GM12864 (cell line): Measurements from ENCODE around the gene TTLL13.

Experiments used
- DNase-seq: peaks from one replicate; pipeline ENCODE4 v3.0.0-alpha.2; 2011; ENCODE audit warnings: low read depth
- H3K4me3 ChIP-seq: 2 replicates; pipeline ENCODE4 v1.5.1; 2011; ENCODE audit warnings: mild to moderate bottlenecking, low read depth, low read length, control low read depth
- TF ChIP-seq, protein P1 (sequence below): IDR thresholded peaks from 2 replicates; pipeline ENCODE4 v1.5.1; 2011; ENCODE audit warnings: low read depth, mild to moderate bottlenecking, moderate library complexity, low read length, control low read depth, inconsistent platforms; ENCODE audit errors: missing control alignments

TTLL13 gene

DNA sequence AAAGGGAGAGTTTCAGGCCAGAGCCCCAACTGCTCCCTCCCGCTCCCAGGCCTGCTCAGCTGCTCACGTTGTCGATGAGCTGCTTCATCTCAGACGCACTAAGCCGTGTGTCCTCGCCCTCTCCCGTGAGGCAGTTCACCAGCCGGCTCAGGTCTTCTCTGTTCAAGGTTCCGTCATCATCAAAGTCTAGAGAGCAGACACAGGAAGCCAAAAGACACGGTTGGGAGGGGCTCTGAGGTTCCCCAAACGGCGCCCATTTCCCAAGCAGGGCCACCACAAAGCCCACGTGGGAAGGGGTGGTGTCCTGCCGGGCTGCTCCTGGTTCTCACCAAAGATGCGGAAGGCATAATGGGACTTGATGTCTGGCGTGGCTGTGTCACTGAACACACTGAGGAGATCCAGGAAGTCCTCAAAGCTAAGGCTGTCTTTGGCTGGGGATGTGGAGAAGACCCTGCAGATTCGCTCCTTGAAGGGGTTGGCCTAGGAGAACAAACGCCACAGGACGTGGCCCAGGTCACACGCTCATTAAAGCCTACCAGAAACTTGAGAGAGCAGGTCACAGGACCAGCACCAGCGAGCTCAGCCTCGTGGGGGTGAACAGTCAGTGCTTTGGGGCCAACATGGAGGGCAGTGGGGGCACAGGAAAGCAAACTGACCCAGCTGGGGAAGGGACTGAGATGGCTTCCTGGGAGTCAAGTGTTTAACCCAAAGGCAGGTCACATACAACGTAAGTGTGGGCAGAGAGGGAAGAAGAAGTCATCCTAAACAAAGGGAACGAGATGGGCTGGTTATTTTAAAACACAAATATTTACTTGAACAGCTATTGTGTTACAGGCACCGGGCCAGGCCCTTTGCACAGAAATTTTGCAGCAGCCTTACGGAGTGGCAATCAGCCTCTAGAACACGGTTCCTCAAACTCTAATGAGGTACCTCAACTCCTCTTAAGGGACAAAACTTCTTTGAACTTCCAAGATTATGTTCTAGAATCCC, 18.0 kb upstream of the TTLL13 start:
- TF ChIP-seq, protein P1, sequence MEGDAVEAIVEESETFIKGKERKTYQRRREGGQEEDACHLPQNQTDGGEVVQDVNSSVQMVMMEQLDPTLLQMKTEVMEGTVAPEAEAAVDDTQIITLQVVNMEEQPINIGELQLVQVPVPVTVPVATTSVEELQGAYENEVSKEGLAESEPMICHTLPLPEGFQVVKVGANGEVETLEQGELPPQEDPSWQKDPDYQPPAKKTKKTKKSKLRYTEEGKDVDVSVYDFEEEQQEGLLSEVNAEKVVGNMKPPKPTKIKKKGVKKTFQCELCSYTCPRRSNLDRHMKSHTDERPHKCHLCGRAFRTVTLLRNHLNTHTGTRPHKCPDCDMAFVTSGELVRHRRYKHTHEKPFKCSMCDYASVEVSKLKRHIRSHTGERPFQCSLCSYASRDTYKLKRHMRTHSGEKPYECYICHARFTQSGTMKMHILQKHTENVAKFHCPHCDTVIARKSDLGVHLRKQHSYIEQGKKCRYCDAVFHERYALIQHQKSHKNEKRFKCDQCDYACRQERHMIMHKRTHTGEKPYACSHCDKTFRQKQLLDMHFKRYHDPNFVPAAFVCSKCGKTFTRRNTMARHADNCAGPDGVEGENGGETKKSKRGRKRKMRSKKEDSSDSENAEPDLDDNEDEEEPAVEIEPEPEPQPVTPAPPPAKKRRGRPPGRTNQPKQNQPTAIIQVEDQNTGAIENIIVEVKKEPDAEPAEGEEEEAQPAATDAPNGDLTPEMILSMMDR, result no peak
- DNase-seq, result no peak

DNA sequence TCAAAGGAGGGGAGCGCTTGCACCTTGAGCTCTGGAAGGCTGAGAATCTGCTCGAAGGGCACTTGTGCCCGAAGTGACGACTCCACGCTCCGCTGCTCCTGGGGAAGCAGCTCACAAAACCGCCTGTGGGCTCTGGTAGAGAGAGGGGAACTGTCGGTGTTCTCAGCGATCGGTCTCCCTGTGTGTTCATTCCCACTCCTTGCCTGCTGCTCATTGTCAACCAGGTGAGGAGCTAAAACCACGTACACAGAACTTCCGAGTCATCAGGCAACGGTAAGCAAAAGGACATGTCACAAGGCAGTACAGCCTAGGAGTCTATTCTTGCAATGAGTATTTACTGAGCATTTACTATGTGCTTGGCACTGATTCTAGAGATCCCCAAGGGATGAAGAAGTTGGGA, 17.2 kb upstream of the TTLL13 start:
- TF ChIP-seq, protein P1, result no peak
- DNase-seq, result no peak
- peak overlapping the region; percentile 90 for H3K4me3 ChIP-seq

More for the DNA sequence above, 18.0 kb upstream of the TTLL13 start:
- peak overlapping the region; percentile 90 for H3K4me3 ChIP-seq

DNA sequence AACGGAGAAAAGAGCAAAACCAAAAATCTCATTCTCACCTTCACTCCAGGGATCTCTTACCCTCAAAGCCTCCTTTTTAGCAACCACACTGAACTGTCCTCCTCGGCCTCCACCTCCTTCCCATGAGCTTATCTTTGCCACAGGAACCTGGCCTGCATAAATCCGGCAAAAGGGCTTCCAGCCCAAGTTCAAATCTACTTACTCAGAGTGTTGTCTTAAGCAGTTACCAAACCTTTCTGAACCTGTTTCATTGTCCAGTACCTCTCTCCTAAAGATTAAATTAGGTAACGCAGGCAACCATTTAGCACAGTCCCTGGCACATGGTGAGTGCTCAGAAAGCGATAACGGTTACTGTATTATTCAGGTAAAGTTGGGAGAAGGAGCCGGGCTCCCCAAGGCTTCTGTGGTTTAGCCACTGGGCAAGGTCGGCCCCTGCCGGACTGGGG, 16.4 kb upstream of the TTLL13 start:
- no peak for DNase-seq

DNA sequence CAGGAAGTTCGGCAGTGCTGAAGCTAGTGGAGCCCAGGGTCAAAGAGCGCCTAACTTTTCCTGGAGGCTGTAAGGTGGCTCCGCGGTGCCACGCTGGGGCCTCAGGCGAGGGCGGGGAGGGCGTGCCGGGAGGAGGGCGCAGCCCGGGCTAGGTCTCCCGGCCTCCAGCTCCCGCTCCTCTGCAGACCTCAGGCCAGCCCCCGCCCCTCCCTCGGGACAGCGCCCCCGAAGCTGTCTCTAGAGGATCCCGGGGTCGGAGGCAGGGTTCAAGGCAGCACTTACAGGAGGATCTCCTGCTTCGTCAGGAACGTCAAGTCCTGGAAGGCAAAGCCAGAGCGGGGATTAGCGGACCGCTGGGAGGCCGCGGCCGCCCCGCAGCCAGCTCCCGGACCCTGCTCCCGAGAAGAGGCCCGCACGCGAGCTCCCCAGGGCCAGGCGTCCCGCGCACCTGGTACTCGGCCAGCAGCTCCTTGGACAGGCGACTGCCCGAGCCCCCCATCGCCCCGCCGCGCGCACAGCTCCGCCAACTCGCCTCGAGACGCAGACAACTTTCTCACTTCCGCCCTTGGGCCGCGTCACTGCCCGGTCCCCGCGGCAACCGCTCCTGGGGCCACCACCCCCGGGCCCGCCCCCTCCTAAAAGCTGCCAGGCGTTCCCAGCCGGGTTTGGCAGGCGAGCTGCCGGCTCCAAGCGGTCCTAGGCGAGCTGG, 15.8 kb upstream of the TTLL13 start, which contains the start of gene CIB1:
Gene CIB1 (minus strand): TSS at position 555 of the 709 bp plus-strand sequence. CDS start 56 bp downstream, at position 499.
- TF ChIP-seq, protein P1, result no peak
- H3K4me3 ChIP-seq, result peak within 1 kb of the TSS; percentile 90
- peak; percentile 86 for DNase-seq

More for the DNA sequence above, 16.4 kb upstream of the TTLL13 start:
- peak overlapping the region; percentile 90 for H3K4me3 ChIP-seq
- TF ChIP-seq, protein P1, result peak; percentile 47

DNA sequence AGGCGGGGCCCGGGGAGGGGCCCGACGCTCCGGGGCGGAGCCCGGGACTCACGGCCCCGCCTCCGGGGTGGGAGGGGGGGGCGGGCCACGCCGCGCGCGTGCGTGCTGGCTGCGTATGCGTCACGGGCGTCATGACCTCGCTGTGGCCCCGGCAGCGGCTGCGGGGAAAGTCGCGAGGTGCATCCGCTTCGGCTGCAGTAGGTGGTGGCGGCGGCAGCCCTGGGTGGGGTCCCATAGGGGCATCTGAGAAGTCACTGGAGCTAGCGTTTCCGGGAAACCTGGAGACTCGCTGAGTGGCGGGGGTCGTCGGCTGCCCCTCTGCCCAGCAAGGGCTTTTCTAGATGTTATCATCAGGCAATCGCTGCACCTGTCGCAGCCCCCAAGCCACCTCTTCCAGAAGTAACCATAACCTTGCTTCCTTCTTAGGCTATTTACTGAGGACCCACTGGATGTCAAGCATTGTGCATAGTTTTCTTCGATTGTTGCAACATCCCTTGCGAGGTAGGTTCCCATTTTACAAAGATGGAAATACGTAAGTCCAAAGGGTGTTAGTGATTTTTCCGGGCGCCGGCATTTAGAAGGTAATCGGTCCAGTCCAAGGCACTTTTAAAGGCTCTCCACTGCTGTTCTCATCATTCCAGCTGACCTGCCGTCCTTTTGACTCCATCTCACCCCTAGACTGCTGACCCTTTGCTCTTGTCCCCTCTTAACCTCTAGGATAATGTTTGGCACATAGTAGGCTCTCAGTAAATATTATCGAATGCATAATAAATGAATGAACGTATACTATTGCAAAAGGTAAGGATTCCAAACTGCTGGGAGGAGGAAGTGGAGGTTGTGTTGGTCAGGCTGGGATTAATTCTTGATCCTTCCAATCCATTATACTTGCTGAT, 15.0 kb upstream of the TTLL13 start, which contains the start of gene GDPGP1:
Gene GDPGP1 (plus strand): TSS at position 114 of the 893 bp plus-strand sequence. CDS start 6,700 bp downstream, outside the sequence.
- H3K4me3 ChIP-seq, result peak within 1 kb of the TSS; percentile 90
- TF ChIP-seq, protein P1, result no peak
- no peak for DNase-seq

DNA sequence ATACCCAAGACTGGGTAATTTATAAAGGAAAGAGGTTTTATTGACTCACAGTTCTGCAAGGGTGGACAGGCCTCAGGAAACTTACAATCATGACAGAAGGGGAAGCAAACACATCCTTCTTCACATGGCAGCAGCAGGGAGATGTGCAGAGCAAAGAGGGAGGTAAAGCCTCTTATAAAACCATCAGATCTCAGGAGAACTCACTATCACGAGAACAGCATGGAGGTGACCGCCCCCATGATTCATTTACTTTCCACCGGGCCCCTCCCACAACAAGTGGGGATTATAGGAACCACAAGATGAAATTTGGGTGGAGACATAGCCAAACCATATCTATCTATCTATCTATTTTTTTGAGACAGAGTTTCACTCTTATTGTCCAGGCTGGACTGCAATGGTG, 10.0 kb upstream of the TTLL13 start:
- TF ChIP-seq, protein P1, result no peak
- no peak for DNase-seq
- H3K4me3 ChIP-seq, result no peak overlapping the region
